Adrenal gland (tissue), 5 donors: ENCODE results near the gene LATS2.

Experiments
- CTCF ChIP-seq, 6 experiments: fragments of 450-650 bp in 4 of 6; fragments of 200-600 bp in 2 of 6; sonication (generic) in 1 of 6; IDR thresholded peaks; 1 replicate in 5 of 6; 2 replicates in 1 of 6; pipeline versions ENCODE4 v1.5.1 to v1.8.0; 2016 to 2021; ENCODE audit warnings: antibody characterized with exemption in 6 of 6, mild to moderate bottlenecking in 2 of 6, moderate library complexity in 1 of 6
- POLR2A ChIP-seq, 2 donors: fragments of 450-650 bp; IDR thresholded peaks; one replicate each; pipeline ENCODE4 v1.6.1; 2017; ENCODE audit warnings: antibody characterized with exemption in 2 of 2, mild to moderate bottlenecking in 2 of 2, moderate library complexity in 1 of 2
- donor health status: DM: no; HTN: no; CAD: no.

GRCh38 chr13:20923272-20923671, 138.1 kb downstream of the LATS2 start:
- no peak for TF ChIP-seq CTCF (IDR thresholded peaks at IDR 0.05)
- TF ChIP-seq POLR2A (IDR thresholded peaks at IDR 0.05), result no peak
